Uterus (tissue), 4 donors: ENCODE results near the gene RPL27A. TPM values are rescaled to one million over a fixed set of nuclear protein-coding genes. Genes with fewer than 3 reads are reported as not detected.
A peak's percentile ranks its signal among the peaks of the same experiment; 100 is the strongest.

ENCODE experiments used
- DNase-seq, 2 donors: peaks; one replicate each; pipeline ENCODE4 v3.0.0-alpha.2; 2019 to 2020
- H3K27ac ChIP-seq, 2 donors: fragments of 200-600 bp; sonication (generic); 1 replicate in 1 of 2; 2 replicates in 1 of 2; pipeline ENCODE4 v1.5.1; 2016 to 2018
- H3K27me3 ChIP-seq, 2 donors: fragments of 200-600 bp; sonication (generic); one replicate each; pipeline ENCODE4 v1.5.1; 2018 to 2019; ENCODE audit warnings: control low read depth in 1 of 2
- H3K36me3 ChIP-seq, 2 donors: fragments of 200-600 bp; sonication (generic); one replicate each; pipeline ENCODE4 v1.5.1; 2019; ENCODE audit warnings: control low read depth in 1 of 2
- H3K4me1 ChIP-seq, 2 donors: fragments of 200-600 bp; sonication (generic); one replicate each; pipeline ENCODE4 v1.5.1; 2018 to 2019; ENCODE audit warnings: control low read depth in 1 of 2
- H3K4me3 ChIP-seq, 2 donors: fragments of 200-600 bp; sonication (generic); 1 replicate in 1 of 2; 2 replicates in 1 of 2; pipeline ENCODE4 v1.5.1; 2018 to 2019; ENCODE audit warnings: mild to moderate bottlenecking in 1 of 2
- H3K9me3 ChIP-seq, 2 donors: fragments of 200-600 bp; sonication (generic); one replicate each; pipeline ENCODE4 v1.5.1; 2019; ENCODE audit warnings: control low read depth in 1 of 2
- POLR2A ChIP-seq, 2 donors: fragments of 450-650 bp; IDR thresholded peaks; one replicate each; pipeline ENCODE4 v1.6.1; 2016; ENCODE audit warnings: antibody characterized with exemption in 2 of 2, mild to moderate bottlenecking in 1 of 2, moderate library complexity in 1 of 2
- intact Hi-C: fragments of 100-400 bp; cut with DNase I; formaldehyde crosslinking; loops from one replicate; pipeline ENCODE4 v1.15.1; 2023; ENCODE audit warnings: low total_unique reads
- total RNA-seq, 4 donors: library from RNA; depleted of rRNA in 3 of 4; stranded (reverse); fragments of >200 nt in 3 of 4; gene quantifications; one replicate each; pipeline versions ENCODE4 v1.1.0 to v1.2.4, GENCODE V29; 2014 to 2023
- TF ChIP-seq, protein P1 (sequence below), 4 experiments: fragments of 200-600 bp in 2 of 4; fragments of 450-650 bp in 2 of 4; sonication (generic) in 2 of 4; IDR thresholded peaks; one replicate each; pipeline ENCODE4 v1.5.1; 2016 to 2019; ENCODE audit warnings: antibody characterized with exemption in 4 of 4, mild to moderate bottlenecking in 2 of 4, moderate library complexity in 1 of 4
- donor health status: DM: yes; HTN: yes; CAD: no.

The RPL27A gene
- total RNA-seq, 4 donors from 2014 or later: 505 to 3,151 (median 1,895) TPM

DNA sequence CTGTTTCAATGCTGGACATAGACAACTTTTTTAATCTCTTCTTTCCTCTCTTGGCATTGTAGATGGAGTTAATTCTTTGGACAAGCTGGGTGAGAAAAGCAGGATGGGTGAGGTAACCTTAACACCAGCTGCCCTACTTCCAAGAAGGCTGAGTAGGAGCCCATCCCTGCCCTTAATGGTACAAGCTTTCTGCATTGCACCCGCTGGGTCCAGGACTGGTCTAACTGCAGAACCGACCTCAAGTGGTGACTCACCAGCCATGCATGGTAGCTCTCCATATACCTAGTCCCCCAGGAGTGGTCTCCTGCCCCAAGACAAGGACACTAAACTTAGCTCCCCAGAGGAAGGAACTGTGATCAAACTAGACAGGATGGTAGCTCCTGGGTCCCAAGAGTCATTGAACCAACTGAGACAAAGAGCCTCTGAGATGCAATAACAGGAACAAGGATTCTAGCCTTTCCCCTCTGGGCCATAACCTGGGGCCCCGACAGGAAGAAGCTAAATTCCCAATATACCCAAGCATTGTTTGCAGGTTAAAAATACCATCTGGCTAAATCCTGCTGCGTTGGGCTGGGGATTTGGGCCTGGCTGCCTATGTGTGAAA, 32.1 kb downstream of the RPL27A start:
- peak overlapping the region; percentile 94 to 99 for H3K27ac ChIP-seq
- no peaks in the 10 kb centered on the region for H3K27me3 ChIP-seq
- no peak overlapping the region for H3K4me3 ChIP-seq
- DNase-seq: no peak
- intact Hi-C loops: no loop called here
- H3K9me3 ChIP-seq: no peaks in the 10 kb centered on the region
- H3K4me1 ChIP-seq: peaks cover 22 to 41% of the 10 kb centered on the region in 2 donors
- no peaks in the 10 kb centered on the region for H3K36me3 ChIP-seq
- TF ChIP-seq POLR2A (IDR thresholded peaks at IDR 0.05): no peak
- TF ChIP-seq, protein P1, sequence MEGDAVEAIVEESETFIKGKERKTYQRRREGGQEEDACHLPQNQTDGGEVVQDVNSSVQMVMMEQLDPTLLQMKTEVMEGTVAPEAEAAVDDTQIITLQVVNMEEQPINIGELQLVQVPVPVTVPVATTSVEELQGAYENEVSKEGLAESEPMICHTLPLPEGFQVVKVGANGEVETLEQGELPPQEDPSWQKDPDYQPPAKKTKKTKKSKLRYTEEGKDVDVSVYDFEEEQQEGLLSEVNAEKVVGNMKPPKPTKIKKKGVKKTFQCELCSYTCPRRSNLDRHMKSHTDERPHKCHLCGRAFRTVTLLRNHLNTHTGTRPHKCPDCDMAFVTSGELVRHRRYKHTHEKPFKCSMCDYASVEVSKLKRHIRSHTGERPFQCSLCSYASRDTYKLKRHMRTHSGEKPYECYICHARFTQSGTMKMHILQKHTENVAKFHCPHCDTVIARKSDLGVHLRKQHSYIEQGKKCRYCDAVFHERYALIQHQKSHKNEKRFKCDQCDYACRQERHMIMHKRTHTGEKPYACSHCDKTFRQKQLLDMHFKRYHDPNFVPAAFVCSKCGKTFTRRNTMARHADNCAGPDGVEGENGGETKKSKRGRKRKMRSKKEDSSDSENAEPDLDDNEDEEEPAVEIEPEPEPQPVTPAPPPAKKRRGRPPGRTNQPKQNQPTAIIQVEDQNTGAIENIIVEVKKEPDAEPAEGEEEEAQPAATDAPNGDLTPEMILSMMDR (IDR thresholded peaks at IDR 0.05): no peak

DNA sequence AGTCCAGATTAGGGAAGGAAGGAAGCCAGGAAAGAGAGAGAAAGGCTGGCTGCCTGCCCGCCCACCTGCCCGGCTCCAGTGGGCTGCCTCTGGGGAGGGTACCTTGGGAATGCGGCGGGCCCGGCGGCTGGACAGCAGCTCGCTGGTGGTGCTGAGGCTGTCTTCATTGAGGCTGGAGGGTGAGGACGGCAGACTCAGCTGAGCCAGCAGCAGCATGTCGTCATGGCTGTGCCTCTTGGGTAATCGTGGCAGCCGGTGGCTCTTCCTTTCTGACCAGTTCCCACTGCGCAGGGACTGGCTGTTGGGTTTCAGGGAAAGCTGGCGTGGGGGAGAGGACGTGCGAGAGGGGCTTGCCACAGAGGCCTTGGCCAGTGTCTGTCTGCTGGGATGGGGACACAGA, 32.9 kb downstream of the RPL27A start:
- H3K9me3 ChIP-seq: no peaks in the 10 kb centered on the region
- intact Hi-C loops: no loop called here
- H3K36me3 ChIP-seq: no peaks in the 10 kb centered on the region
- peak in 1 of 2 donors; percentile 61 for DNase-seq
- peaks cover 22 to 44% of the 10 kb centered on the region in 2 donors for H3K4me1 ChIP-seq
- no peaks in the 10 kb centered on the region for H3K27me3 ChIP-seq
- peak overlapping the region; percentile 94 to 99 for H3K27ac ChIP-seq
- H3K4me3 ChIP-seq: no peak overlapping the region
- TF ChIP-seq, protein P1 (IDR thresholded peaks at IDR 0.05): no peak
- TF ChIP-seq POLR2A (IDR thresholded peaks at IDR 0.05): peak in 1 of 2 donors; percentile 13

DNA sequence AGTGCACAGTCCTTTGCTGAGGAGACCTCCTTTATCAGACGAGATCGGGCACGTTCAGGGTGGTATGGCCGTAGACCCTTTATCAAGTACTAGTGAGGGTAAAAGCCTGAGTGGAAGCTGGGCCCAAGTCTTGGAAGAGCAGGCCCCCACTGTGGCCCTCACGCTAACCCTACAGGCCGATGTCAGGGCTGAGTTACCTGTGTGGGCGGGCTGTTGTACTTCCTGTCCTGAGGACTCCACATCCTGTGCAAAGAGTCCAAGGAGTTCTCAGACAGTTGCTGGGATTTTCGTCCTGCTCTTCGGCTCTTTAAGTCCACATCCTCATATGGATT, 34.9 kb downstream of the RPL27A start:
- Histone ChIP-seq H3K27ac (peak overlapping the region; percentile 94 to 99), H3K27me3 (no peaks in the 10 kb centered on the region), H3K9me3 (no peaks in the 10 kb centered on the region), H3K4me1 (peaks cover 29 to 64% of the 10 kb centered on the region in 2 donors), H3K4me3 (no peak overlapping the region), H3K36me3 (no peaks in the 10 kb centered on the region)
- no peak for DNase-seq
- intact Hi-C loops: no loop called here
- TF ChIP-seq, protein P1 (IDR thresholded peaks at IDR 0.05): no peak
- TF ChIP-seq POLR2A (IDR thresholded peaks at IDR 0.05): no peak

GRCh38 chr11:8717876-8718753, 35.5 kb downstream of the RPL27A start:
- intact Hi-C loops: no loop called here
- peak; percentile 63 to 79 for DNase-seq
- peak overlapping the region; percentile 94 to 99 for H3K27ac ChIP-seq
- TF ChIP-seq, protein P1 (IDR thresholded peaks at IDR 0.05): no peak
- no peak for TF ChIP-seq POLR2A (IDR thresholded peaks at IDR 0.05)
- H3K4me1 ChIP-seq: peaks cover 30 to 67% of the 10 kb centered on the region in 2 donors
- no peaks in the 10 kb centered on the region for H3K27me3 ChIP-seq
- no peaks in the 10 kb centered on the region for H3K9me3 ChIP-seq
- H3K4me3 ChIP-seq: no peak overlapping the region
- H3K36me3 ChIP-seq: no peaks in the 10 kb centered on the region

DNA sequence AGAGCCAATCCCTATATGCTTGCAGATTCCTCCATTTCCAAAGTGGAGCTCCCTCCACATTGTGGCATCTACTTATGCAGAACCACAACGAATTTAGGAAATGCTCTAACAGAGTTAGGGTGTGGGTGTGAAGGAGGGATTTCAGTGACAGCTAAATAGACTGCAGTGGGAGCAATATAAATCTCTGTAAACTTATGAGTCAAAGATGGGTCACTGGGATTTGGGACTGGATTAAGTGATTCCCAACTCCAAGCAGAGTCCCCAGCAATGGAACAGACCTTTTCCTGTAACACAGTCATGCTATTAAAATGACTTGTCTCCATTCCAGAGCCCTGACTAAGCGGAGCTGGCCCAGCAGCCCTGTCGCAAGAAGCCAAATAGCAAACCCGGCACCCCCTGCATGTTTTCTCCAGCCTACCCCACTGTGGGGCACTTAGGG, 36.6 kb downstream of the RPL27A start:
- H3K27ac ChIP-seq: peak overlapping the region; percentile 94 to 99
- no peak for TF ChIP-seq POLR2A (IDR thresholded peaks at IDR 0.05)
- TF ChIP-seq, protein P1 (IDR thresholded peaks at IDR 0.05): no peak
- H3K4me3 ChIP-seq: no peak overlapping the region
- peaks cover 30 to 72% of the 10 kb centered on the region in 2 donors for H3K4me1 ChIP-seq
- no peaks in the 10 kb centered on the region for H3K9me3 ChIP-seq
- peak; percentile 71 to 79 for DNase-seq
- no peaks in the 10 kb centered on the region for H3K27me3 ChIP-seq
- intact Hi-C loops: no loop called here
- no peaks in the 10 kb centered on the region for H3K36me3 ChIP-seq
